HG02840 (cell line): Measurements from ENCODE around the gene ASB16.
A peak's percentile ranks its signal among the peaks of the same experiment; 100 is the strongest.

Experiments used
- ATAC-seq: cut with Tn5 transposase; IDR thresholded peaks from one replicate; pipeline ENCODE4 v1.9.1; 2021; ENCODE audit warnings: mild to moderate bottlenecking, moderate library complexity, moderate number of reproducible peaks; ENCODE audit not compliant: unreplicated experiment, low FRiP score

The ASB16 gene

DNA sequence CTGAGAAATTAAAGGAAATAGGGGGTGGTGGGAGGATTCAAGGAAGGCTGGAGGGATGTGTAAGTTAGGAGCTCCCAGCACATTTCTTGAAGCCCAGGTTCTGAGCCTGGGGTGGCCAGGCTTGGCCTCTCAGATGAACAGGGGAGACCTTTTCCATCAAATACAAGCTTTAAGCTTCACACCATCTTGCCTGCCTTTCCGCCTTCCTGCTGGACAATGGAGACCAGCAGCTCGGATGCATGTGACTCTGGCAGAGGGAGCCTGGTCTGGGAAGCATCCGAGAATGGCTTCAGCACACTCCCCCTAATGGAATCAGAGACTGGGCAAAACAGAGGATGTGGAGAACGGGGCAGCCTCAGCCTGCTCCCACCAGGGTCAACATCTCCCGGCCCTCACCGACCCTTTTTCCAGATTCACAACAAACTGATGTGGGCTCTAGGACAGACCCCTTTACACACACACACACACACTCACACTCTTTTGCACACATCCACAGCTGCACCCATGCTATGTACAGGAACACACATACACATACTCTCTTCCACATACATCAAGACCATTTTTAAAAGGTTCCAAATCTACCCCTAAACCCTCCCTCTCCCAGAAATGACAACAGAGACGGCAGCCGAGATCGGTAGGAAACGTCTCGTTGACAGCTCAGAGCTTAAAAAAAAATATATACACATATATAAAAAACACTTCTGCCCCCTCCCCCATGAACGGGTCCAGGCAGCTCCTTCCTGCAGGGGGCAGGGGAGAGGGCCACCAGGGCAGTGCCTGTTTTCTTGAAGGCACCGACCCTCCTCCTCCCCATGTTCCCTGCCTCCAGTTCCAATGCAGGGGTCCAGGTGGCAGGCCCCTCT, 35.7 kb downstream of the ASB16 start:
- no peak for ATAC-seq

DNA sequence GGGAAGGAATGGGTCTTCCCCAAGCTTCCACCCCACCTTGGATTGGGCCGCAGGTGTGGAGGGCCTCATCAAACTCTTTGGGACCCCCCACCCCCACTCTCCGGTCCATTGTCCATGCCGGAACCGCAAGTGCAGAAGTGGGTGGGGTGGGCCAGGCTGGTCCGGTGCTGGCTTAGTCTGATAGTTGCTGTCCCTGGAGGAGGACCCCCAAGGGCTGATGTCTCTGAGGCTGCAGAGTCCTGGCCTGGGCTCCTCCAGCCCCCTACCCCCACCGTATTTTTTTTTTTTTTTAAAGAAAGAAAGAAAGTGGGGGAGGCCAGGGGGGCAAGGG, 36.3 kb downstream of the ASB16 start:
- no peak for ATAC-seq

DNA sequence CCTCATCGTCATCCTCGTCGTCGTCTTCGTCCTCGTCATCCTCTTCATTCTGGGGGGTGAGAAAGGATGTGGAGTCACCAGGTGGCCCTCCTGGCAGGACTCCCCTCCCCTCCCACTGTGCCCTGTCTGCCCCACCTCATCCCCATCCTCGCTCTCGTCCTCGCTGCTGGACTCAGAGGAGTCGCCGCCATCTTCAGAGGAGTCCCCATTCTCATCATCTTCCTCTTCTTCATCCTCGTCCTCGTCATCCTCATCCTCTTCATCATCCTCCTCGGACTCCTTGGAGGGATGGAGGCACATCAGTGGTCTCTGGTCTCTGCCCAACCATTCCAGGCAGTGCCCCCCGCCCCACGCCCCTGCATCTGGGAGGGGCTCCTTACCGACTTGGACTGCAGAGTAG, 36.8 kb downstream of the ASB16 start:
- ATAC-seq: no peak

DNA sequence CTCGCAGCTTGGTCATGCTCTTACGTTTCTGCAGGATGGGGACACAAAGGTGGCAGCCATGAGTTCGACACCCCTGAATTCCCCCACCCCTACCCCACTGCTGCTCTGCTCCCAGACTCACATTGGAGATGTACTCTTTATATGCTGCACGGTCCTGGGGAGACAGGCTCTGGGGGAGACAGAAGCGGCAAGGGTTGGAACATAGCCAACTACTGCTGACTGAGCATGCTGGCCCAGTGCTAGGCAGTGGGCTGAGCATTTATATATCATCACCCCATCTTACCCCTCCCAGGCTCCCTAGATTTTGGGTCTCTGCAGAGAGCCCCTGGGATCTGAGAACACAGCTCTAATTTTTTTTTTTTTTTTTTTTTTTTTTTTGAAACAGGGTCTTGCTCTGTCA, 37.2 kb downstream of the ASB16 start:
- no peak for ATAC-seq

DNA sequence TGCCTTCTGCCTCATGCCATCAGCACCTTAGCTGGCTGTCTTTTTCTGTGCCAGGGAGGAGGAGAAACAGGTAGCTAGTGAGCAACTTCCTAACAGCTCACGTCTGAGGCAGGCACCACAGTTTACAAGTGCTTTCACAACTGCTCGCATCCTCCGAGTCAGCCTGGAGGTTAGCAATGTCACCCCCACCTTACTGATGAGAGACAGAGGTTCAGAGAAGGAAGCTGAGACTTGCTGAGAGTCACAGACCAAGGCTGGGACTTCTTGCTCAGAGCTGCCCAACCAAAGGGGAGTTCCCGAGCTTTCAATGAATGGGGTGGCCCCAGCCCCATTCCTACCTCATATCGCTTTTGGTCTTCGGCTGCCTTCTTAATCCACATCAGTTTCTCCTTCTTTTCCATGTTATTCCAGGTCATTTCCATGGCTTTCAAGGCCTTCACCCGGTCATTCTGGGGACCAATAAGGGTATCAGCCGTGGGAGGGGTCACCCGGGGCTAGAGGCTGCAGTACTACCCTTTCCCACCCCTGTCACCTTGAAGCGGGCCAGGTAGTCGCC, 39.4 kb downstream of the ASB16 start:
- no peak for ATAC-seq

DNA sequence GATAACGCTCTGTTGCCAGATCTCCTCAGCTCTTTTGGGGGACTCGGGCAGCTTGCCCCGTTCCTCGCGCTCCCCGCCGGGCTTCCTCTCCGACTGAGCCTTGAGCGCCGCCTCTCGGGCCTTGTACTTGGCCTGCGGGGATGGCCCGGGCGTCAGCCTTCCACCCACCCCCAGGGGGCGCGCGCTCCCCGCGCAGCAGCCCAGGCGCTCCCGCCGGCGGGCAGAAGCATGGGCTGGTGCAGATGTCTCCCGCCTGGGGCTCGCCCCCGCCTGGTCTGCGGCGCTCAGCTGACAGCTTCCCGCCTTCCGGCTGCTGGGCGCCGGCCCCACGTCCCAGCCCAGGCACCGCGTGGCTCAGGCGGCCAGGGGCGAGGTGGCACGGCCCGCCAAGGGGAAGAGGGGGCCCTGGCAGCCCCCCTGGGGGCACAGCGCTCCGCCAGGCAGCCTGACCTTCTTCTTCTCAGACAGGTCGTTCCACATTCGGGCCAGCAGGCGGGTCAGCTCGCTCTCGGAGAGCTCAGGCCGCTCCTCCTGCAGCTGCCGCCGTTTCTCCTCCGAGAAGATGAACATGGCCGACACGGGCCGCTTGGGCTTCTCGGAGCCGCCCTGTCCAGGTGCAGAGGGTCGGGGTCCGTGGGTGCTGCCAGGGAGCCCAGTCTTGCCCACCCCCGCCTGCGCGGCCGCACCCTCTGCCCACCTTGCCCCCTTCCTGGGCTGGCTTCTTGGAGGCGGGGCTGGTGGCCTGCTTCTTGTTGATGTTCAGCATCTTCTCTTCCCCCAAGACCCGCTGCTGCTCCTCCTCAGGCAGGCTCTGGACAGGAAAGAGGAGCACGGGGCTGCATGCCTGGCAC, 40.1 kb downstream of the ASB16 start:
- no peak for ATAC-seq

DNA sequence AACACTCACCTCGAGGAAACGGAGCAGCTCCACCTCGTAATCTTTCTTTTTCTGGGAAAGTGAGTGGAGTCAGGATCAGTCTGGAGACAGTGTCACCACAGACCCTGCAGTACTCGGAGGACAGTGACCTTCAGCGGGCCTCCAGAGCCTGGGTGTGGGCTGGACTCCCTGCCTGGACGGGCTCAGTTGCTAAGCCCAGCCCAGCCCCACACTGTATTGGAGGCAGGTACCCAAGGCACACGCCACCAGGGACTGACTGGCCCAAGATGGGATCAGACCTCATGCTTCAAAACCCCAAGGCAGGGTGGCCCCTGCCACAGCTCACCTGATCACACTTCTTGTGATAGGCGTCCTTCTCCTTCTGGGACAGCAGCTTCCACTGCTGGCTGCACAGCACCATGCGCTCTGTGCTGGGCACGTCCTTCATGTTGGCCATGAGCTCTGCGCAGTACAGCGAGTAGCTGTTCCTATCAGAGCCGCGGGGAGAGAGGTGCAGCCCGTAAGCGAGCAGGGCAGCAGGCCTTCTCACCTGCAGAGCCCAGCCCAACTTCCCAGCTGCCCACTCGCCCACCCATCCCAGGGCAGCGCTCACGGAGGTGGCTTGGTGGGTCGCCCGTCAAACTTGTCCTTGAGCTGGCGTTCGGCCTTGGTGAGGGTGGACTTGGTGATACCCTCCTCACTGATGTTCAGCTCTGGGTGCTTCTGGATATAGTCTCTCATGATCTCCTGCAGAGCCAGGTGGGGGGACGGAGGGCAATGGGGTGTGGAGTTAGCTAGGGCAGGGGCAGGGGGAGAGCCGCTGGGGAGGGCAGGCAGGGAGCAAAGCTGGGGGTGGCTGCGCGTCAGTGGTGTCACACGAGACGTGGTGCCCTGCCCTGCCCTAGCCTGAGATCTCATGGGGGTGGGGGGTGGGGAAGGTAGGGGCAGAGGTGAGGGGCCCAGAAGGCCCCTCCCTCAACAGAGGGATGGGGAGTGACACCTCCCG, 41.1 kb downstream of the ASB16 start:
- ATAC-seq: no peak

DNA sequence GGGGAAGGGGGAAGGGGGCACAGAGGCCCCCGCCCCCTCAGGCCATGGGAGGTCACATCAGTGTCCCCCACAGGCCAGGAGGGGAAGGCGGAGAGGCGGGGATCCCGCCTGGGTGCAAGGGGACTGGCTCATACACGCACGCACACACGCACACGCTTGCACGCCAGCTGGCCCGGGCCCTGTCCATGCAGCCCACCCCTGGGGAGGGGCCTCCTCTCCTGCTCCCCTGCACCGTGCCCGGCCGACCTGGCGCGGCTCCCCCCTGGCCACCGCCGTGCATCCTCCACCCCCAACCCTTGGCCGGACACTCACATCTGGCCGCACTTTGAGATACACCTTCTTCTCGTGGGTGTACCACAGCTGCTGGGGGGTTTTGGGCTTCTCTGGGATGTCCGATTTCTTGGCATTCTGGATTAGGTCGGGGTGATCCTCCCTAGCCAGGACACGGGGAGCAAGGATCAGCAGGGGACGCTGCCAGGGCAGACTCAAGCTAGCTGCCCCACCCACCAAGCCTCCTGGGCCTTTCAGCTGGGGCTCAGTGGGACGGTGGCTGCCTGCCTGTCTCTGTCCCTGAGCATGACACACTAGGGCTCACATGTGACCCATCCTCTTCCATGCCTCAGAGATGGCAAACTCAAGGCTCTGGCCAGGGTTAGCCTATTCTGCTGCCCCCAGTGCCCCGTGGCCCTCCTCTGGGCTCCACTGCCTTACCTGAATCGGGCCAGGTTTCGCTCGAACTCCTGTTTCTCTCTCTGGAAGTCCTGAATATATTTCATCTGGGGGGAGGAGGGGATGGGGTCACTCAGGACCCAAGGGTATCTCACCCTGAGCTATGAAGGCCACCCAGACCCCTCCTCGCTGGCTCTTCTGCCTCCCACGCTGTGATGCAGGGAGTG, 42.3 kb downstream of the ASB16 start:
- no peak for ATAC-seq

DNA sequence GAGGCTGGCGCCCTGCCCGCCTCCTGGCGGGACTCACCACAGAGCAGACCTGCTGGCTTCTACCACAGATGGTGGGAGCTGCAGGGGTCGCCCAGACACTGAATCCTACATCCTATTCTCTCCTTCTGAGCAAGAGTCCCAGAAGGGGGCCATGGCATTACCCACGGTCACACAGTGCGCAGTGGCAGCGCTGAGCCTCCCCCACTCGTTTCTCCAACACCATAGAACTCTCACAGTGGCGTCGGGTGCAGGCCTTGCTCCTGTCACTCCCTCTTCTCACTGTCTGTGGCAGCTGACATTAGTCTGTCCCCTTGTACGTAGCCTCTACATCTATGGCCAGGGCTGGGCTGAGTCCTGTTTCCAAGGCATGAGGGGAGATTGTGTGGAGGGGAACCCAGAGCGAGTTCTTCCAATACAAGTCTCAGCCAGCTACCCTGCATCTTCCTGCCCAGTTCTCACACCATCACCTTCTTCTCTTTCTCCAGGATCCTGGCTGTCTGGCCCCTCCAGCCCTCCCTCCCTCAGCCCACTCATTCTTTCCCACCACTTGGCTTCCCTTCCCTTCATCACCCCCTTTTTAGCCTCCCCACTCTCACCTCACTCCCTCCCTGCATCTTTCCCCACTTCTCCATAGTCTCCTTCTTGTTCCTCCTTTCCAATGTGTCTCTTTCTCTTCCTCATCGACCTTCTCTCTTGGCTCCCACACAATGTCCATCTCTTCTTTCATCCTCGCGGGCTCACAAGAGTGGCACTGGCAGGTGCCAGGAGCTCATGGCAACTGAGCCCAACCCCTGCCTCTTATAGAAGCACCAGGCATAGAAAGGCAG, 43.1 kb downstream of the ASB16 start:
- no peak for ATAC-seq

DNA sequence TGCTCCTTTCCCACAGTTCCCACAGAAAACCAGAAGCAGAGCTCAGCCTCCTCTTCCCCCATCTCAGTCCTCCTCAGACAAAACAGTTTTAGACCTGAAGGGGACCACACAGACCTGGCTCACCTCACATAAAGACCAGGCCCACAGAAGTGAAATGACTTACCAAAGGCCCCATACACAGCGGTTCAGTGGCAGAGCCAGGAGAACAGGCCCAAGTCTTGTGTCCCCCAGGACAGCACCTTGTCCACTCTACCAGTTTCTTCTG, 43.7 kb downstream of the ASB16 start:
- no peak for ATAC-seq

DNA sequence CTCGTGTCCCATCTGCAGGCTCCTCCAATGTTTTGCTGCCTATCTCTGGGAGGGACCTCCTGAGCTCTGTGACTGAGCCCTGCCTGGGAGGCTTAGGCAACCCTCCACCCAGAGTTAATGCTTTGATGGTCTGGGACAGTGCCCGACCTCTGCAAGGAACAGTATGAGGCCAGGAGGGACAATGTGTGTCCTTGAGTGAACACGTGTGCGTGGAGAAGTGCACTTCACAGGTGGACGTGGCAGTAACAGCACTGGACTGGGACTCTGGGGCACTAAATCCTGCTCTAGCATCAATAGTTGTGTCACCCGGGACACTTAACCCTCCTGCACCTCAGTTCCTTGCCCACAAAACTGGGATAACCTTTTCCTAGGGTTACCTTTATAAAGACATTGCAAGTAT, 44.4 kb downstream of the ASB16 start:
- no peak for ATAC-seq

DNA sequence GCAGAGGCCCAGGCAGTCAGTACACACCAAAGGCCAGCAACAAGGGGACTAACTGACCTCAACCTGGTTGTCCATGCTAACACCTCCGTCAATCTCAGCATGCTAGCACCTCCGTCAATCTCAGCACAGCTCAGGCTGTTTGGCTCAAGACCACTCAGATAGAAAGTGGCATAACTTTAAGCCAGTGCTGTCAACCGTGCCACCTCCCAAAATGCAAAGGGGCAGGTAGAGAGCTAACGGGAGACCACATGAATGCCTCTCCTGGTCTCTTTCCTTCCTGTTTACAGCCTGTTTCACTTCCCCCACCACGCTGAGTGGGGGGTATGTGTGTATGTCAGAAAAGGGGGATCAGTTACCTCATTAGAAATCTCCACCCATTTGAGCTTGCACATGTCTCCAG, 45.7 kb downstream of the ASB16 start:
- no peak for ATAC-seq

DNA sequence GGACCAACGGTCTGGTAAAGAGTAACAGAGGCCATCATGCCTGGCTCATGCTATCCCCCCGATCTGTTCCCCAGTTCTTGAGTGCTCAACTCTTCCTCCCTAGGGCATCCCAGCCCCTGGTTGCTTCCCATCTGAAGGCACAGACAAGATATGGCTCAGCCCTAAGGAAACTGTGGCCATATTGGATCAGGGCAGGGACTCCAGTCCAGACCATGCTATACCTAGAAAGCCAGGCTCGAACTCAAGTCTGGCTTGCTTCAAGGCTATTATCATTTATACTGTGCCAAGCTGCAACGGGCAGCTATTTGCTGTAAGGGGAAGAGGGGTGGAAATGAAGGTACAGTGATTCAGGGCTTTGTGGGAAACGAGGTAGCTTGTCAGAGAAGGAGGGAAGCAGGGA, 46.2 kb downstream of the ASB16 start:
- no peak for ATAC-seq

DNA sequence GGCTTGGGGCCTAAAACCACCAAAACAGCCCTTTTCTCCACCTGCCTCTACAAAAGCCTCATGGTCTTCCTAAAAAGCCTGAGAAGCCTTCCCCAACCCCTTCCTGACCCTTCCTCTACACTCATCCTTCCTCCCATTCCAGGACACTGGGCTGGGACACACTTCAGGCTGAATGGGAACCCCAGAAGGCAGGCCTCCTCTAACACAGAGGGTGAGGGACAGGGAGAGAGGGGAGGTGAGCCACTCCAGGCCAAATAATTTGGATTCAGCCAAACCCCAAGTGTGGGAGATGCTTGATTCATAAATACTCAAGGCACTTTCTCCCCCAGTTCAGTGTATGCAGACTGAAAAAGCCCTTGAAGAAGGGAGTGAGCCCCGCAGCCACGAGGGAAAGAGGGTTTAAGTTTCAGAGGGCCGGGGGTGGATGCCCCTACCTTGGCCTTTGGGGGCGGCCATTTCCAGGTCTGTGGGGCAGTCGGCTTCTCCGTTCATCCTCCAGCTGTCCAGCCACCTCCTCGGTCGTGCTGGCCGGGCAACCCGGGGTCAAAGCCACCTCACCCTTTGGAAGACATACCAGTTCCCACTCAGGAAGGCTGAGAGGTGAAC, 47.3 kb downstream of the ASB16 start:
- ATAC-seq: no peak

DNA sequence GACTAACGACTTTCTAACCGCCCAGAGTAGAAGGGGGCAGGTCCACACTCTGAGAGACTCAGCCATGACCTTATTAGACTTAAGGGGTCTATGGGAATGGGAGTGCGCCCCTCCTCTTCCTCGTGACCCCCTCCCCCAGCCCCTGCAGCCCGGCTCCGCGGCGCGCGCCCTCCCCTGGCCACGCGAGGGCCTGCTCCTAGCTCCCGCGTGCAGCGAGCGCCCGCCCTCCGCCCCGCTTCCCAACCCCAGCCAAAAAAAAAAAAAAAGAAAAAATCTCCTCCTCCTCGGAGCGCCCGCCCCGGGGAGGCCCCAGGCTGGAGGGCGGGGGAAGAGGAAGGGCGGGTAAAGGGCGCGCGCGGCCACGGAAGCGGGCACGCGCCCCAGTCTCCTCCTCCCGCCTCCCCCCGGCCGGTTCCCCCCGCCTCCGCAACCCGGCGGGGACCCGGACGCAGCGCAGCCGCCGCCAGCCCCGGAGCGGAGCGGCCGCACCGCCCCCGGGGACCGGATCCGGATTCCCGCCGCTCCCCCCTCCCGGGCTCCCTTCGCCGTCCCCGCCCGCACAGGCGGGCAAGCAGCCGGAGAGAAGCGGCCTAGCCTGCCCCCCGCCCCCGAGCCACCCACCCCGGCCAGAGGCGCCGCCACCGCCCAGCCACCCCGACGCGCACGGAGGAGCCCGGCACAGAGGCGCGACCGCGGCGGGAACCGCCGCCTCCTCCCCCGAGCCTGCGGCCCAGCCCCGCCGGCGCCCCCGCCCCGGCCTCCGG, 48.0 kb downstream of the ASB16 start:
- peak; percentile 33 for ATAC-seq

DNA sequence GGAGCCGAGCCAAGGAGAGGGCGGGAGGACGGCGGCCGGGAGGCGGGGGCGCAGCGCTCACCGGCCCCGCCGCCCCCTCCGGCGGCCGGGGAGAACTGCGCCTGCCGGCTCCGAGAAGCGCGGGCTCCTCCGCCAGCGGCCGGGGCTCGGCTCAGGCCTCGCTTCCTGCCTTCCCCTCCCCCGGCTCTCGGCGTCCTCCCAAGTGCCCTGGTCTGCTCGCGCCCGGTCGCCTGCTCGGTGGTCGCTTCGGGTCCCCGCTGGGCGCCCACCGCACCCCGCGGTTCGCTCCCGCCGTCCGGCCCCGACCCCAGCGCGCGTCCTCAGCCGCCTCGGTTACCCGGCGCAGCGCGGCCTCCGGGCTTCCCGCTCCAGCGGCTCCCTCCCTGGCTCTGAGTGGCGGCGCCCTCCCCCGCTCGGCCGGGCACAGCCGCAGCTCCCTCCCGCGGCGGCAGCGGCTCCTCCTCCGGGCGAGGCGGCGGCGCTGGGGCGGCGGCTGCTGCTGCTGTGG, 48.7 kb downstream of the ASB16 start:
- ATAC-seq: peak; percentile 41

DNA sequence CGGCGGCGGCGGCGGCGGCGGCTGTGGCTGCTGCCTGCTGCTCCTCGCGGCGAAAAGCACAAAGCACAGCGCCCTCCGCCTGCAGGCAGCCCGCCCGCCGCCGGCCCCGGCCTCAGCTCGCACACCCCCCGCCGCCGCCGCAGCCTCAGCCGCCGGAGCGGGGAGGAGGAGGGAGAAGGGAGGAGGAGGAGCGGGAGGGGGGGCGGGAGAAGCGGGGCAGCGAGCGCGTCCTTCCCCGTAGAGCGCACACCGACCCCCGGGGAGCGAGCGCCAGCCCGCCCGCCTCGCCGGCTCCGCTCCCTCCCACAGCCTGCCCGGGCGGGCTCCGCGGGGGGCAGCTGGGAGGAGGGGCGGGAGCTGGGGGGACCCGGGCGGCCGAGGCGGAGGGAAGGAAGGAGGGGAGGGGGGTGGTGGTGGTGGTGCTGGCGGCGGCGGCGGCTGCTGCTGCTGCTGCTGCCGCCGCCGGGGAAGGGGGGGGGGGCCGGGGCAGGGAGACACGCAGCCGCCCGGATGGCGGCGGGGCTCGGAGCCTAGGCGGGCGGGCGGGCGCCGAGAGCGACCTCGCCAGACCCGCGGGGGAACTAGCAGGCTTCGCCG, 49.2 kb downstream of the ASB16 start, which contains the start of gene UBTF:
TSS of gene UBTF (minus strand) at position 60 of the 597 bp plus-strand sequence. CDS start 1,446 bp downstream, outside the sequence.
- ATAC-seq: peak; percentile 5
